H9 (cell line): ENCODE results near the gene FHOD3. TPM values are rescaled to one million over a fixed set of nuclear protein-coding genes. Genes with fewer than 3 reads are reported as not detected.

Experiments
- DNase-seq: peaks from one replicate; pipeline ENCODE4 v3.0.0-alpha.2; 2017
- H2AFZ ChIP-seq: one replicate; pipeline ENCODE4 v1.6.1; 2013; ENCODE audit warnings: mild to moderate bottlenecking, low read length, control low read depth, moderate library complexity
- H2AK5ac ChIP-seq: 2 replicates; pipeline ENCODE4 v1.6.1; 2013; ENCODE audit warnings: low read length, control low read depth, mixed read lengths; ENCODE audit not compliant: insufficient read length
- H2BK120ac ChIP-seq: one replicate; pipeline ENCODE4 v1.6.1; 2013; ENCODE audit warnings: low read depth, mild to moderate bottlenecking, low read length, control low read depth, inconsistent platforms; ENCODE audit not compliant: poor library complexity, severe bottlenecking
- H2BK12ac ChIP-seq: 2 replicates; pipeline ENCODE4 v1.6.1; 2013; ENCODE audit warnings: low read length, control low read depth, mixed read lengths, low read depth; ENCODE audit not compliant: insufficient read length
- H2BK15ac ChIP-seq: 2 replicates; pipeline ENCODE4 v1.6.1; 2013; ENCODE audit warnings: low read depth, low read length, control low read depth
- H2BK20ac ChIP-seq: one replicate; pipeline ENCODE4 v1.6.1; 2013; ENCODE audit warnings: low read depth, mild to moderate bottlenecking, low read length, control low read depth, inconsistent platforms; ENCODE audit not compliant: poor library complexity, severe bottlenecking
- H2BK5ac ChIP-seq: 2 replicates; pipeline ENCODE4 v1.6.1; 2013; ENCODE audit warnings: low read length, control low read depth, mixed read lengths; ENCODE audit not compliant: insufficient read length
- H3K14ac ChIP-seq: 2 replicates; pipeline ENCODE4 v1.6.1; 2013; ENCODE audit warnings: low read length, control low read depth; ENCODE audit not compliant: insufficient read depth
- H3K18ac ChIP-seq: 2 replicates; pipeline ENCODE4 v1.6.1; 2013; ENCODE audit warnings: low read depth, mild to moderate bottlenecking, mixed read lengths, low read length, control low read depth; ENCODE audit not compliant: insufficient read length
- H3K23ac ChIP-seq: 2 replicates; pipeline ENCODE4 v1.6.1; 2013; ENCODE audit warnings: low read length, control low read depth, mixed read lengths, low read depth; ENCODE audit not compliant: insufficient read length
- H3K23me2 ChIP-seq: 2 replicates; pipeline ENCODE4 v1.6.1; 2013; ENCODE audit warnings: low read depth, mild to moderate bottlenecking, mixed read lengths, low read length, control low read depth; ENCODE audit not compliant: insufficient read length, poor library complexity, severe bottlenecking
- H3K27ac ChIP-seq: 2 replicates; pipeline ENCODE4 v1.5.1; 2013; ENCODE audit warnings: low read length, control low read depth, mixed read lengths, low read depth; ENCODE audit not compliant: insufficient read length
- H3K27me3 ChIP-seq: 2 replicates; pipeline ENCODE4 v1.6.1; 2013; ENCODE audit warnings: low read length, control low read depth, inconsistent platforms; ENCODE audit not compliant: insufficient read depth
- H3K4ac ChIP-seq: 2 replicates; pipeline ENCODE4 v1.6.1; 2013; ENCODE audit warnings: low read depth, mild to moderate bottlenecking, control low read depth, inconsistent platforms, low read length, moderate library complexity
- H3K4me1 ChIP-seq: 2 replicates; pipeline ENCODE4 v1.6.1; 2013; ENCODE audit warnings: low read length, control low read depth, inconsistent platforms; ENCODE audit not compliant: insufficient read depth
- H3K4me2 ChIP-seq: 2 replicates; pipeline ENCODE4 v1.6.1; 2013; ENCODE audit warnings: low read length, control low read depth, mixed read lengths; ENCODE audit not compliant: insufficient read length, insufficient read depth
- H3K56ac ChIP-seq: 2 replicates; pipeline ENCODE4 v1.6.1; 2013; ENCODE audit warnings: low read depth, mild to moderate bottlenecking, mixed read lengths, low read length, control low read depth; ENCODE audit not compliant: insufficient read length
- H3K79me1 ChIP-seq: 2 replicates; pipeline ENCODE4 v1.6.1; 2013; ENCODE audit warnings: low read depth, mild to moderate bottlenecking, moderate library complexity, low read length, control low read depth, inconsistent platforms; ENCODE audit not compliant: insufficient read depth, poor library complexity, severe bottlenecking
- H3K79me2 ChIP-seq: 2 replicates; pipeline ENCODE4 v1.6.1; 2013; ENCODE audit warnings: low read length, control low read depth, inconsistent platforms; ENCODE audit not compliant: insufficient read depth
- H3K9ac ChIP-seq: 2 replicates; pipeline ENCODE4 v1.6.1; 2013; ENCODE audit warnings: low read length, control low read depth, mixed read lengths; ENCODE audit not compliant: insufficient read length; ENCODE audit errors: extremely low read depth
- H3K9me3 ChIP-seq: one replicate; pipeline ENCODE4 v1.6.1; 2013; ENCODE audit warnings: low read depth, low read length, inconsistent platforms; ENCODE audit not compliant: control insufficient read depth
- H3T11ph ChIP-seq: one replicate; pipeline ENCODE4 v1.6.1; 2013; ENCODE audit warnings: mild to moderate bottlenecking, low read length, control low read depth, inconsistent platforms
- H4K20me1 ChIP-seq: one replicate; pipeline ENCODE4 v1.6.1; 2013; ENCODE audit not compliant: control insufficient read depth, insufficient read length, insufficient read depth
- H4K5ac ChIP-seq: 2 replicates; pipeline ENCODE4 v1.6.1; 2013; ENCODE audit warnings: low read depth, mild to moderate bottlenecking, mixed read lengths, low read length, control low read depth; ENCODE audit not compliant: insufficient read length
- H4K8ac ChIP-seq: replicated peaks from 2 replicates; pipeline ENCODE4 v1.6.1; 2013; ENCODE audit warnings: low read length, control low read depth, mixed read lengths, low read depth; ENCODE audit not compliant: insufficient read length
- H4K91ac ChIP-seq: 2 replicates; pipeline ENCODE4 v1.6.1; 2013; ENCODE audit warnings: low read depth, mild to moderate bottlenecking, moderate library complexity, mixed read lengths, low read length, control low read depth; ENCODE audit not compliant: insufficient read length
- H3K27ac Mint-ChIP-seq, 3 experiments: 2 replicates in 2 of 3; 3 replicates in 1 of 3; pipeline ENCODE4 v1.8.0; 2020 to 2021; ENCODE audit warnings: mixed read lengths in 3 of 3, mild to moderate bottlenecking in 1 of 3, moderate library complexity in 1 of 3
- H3K27me3 Mint-ChIP-seq: 2 replicates; pipeline ENCODE4 v1.8.0; 2021; ENCODE audit warnings: low read depth, mild to moderate bottlenecking, moderate library complexity, mixed read lengths
- H3K36me3 Mint-ChIP-seq, 3 experiments: 2 replicates in 2 of 3; 3 replicates in 1 of 3; pipeline ENCODE4 v1.8.0; 2020 to 2021; ENCODE audit warnings: low read depth in 3 of 3, mixed read lengths in 3 of 3; ENCODE audit not compliant: insufficient read depth in 1 of 3
- H3K4me1 Mint-ChIP-seq, 2 experiments: 2 replicates each; pipeline ENCODE4 v1.8.0; 2020; ENCODE audit warnings: mixed read lengths in 2 of 2
- H3K4me3 Mint-ChIP-seq, 2 experiments: 2 replicates in 1 of 2; 3 replicates in 1 of 2; pipeline ENCODE4 v1.8.0; 2020 to 2021; ENCODE audit warnings: mild to moderate bottlenecking in 2 of 2, mixed read lengths in 2 of 2, moderate library complexity in 1 of 2
- H3K9me3 Mint-ChIP-seq, 2 experiments: 2 replicates in 1 of 2; 3 replicates in 1 of 2; pipeline ENCODE4 v1.8.0; 2020; ENCODE audit warnings: mild to moderate bottlenecking in 2 of 2, mixed read lengths in 2 of 2, moderate library complexity in 1 of 2
- CTCF ChIP-seq: fragments of 200-600 bp; sonication (generic); conservative IDR thresholded peaks from 3 replicates; pipeline ENCODE4 v1.8.0; 2021; ENCODE audit warnings: antibody characterized with exemption, mild to moderate bottlenecking
- WGBS: extraction: QIAGEN DNeasy Blood & Tissue Kit; methylation state at CpG from one replicate; pipeline ENCODE4 v1.1.7; 2013; ENCODE audit warnings: missing lambda C conversion rate, low lambda C conversion rate, mixed read lengths; ENCODE audit not compliant: insufficient read length; ENCODE audit errors: extremely low coverage; 5-methylcytosine and 5-hydroxymethylcytosine counted together
- total RNA-seq: library from RNA; stranded (reverse); gene quantifications from 2 replicates; pipeline ENCODE4 v1.2.1, GENCODE V29; 2021

The FHOD3 gene
- total RNA-seq, 1 experiment from 2014 or later, result 8.0 TPM

DNA sequence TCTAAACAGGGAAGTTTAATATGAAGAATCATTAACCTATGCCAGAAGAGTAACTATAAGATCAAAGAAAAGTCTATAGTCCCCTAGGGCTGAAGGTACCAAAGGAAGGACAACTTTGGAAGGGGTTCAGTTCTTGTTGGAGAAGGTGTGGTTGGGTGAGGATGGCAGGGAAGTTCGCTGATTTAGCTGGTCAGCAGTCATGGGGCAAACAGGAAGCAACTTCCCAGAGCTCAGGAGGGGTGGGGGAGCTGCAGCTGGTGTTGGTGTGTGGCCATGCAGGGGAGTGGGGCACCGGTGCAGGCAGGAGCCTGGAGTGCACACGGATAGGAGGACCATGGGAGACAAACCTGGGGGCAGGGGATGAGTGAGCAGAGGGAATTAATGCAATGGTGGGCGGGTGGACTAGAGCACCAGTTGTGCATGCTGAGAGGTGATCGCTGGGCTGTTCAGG is 34.0 kb downstream of the FHOD3 start:
- Histone ChIP-seq H3K79me2 (no peaks in the 10 kb centered on the region), H3K27ac (no peak overlapping the region)

More for the DNA sequence above, 34.0 kb downstream of the FHOD3 start:
- H3K4me3 Mint-ChIP-seq, result no peak overlapping the region
- Histone ChIP-seq H3K14ac (peak overlapping the region; percentile 39; the same call in 1 of the 2 replicates), H3K4me2 (no peak overlapping the region), H3K4me1 (peaks cover 2% of the 10 kb centered on the region; the same call in 1 of the 2 replicates), H3K56ac (no peak overlapping the region), H2AFZ (no peak overlapping the region), H2BK20ac (no peak overlapping the region), H3T11ph (no peak overlapping the region), H3K9ac (no peak overlapping the region), H3K9me3 (no peaks in the 10 kb centered on the region), H3K79me1 (no peaks in the 10 kb centered on the region), H2BK5ac (no peak overlapping the region), H2BK12ac (no peak overlapping the region), H3K27me3 (no peaks in the 10 kb centered on the region), H3K18ac (no peak overlapping the region), H4K8ac (no peak overlapping the region), H2BK15ac (no peak overlapping the region), H4K91ac (no peak overlapping the region), H2BK120ac (no peak overlapping the region), H2AK5ac (no peak overlapping the region), H4K5ac (no peak overlapping the region), H3K4ac (no peak overlapping the region), H4K20me1 (no peaks in the 10 kb centered on the region), H3K23ac (no peak overlapping the region), H3K23me2 (no peaks in the 10 kb centered on the region)
- peak overlapping the region in 1 of 3 experiments; percentile 12; a peak in 2 of 7 replicates for H3K27ac Mint-ChIP-seq
- peaks cover 32 to 48% of the 10 kb centered on the region in 2 experiments for H3K4me1 Mint-ChIP-seq
- DNase-seq, result no peak
- peaks cover 4% of the 10 kb centered on the region for H3K27me3 Mint-ChIP-seq
- TF ChIP-seq CTCF, result no peak
- no CpG with 5 or more reads among the region's 5 CpGs for whole genome bisulfite sequencing
- H3K9me3 Mint-ChIP-seq, result no peaks in the 10 kb centered on the region
- H3K36me3 Mint-ChIP-seq, result peaks cover 0 to 5% (median 4%) of the 10 kb centered on the region in 3 experiments; a peak in 2 of 7 replicates
